Thyroid gland (tissue), 4 donors: Measurements from ENCODE around the gene MS4A10.

ENCODE experiments used
- CTCF ChIP-seq, 6 experiments: fragments of 200-600 bp in 3 of 6; fragments of 450-650 bp in 3 of 6; sonication (generic) in 3 of 6; IDR thresholded peaks; one replicate each; pipeline ENCODE4 v1.5.1; 2016 to 2019; ENCODE audit warnings: antibody characterized with exemption in 6 of 6, mild to moderate bottlenecking in 2 of 6, inconsistent platforms in 1 of 6, moderate library complexity in 1 of 6
- POLR2A ChIP-seq, 2 donors: fragments of 450-650 bp; IDR thresholded peaks; one replicate each; pipeline ENCODE4 v1.6.1; 2017; ENCODE audit warnings: antibody characterized with exemption in 2 of 2, mild to moderate bottlenecking in 2 of 2, moderate library complexity in 1 of 2

DNA sequence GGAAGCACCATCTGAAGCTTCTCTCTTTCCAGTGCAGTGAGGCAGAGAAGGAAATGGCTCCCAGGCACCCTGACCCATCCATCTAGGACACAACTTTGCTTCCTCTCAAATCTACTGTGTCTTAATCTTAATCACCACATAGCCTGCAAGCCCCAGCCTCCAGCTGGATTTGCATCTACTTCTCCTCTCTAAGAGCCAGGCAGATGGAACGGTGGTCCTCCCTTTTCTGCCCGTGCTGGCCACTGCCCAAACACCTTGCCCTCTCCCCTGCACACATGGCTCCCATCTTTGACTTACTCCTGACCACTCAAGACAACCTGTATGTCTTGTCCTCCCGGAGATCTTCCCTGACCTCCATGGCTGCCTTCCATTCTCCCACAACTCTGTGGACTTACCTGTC, 7.4 kb downstream of the MS4A10 start:
- TF ChIP-seq CTCF (IDR thresholded peaks at IDR 0.05) (no peak), POLR2A (IDR thresholded peaks at IDR 0.05) (no peak)
